ENCODE measurements around the gene RUNDC1. TPM values are rescaled to one million over a fixed set of nuclear protein-coding genes. Genes with fewer than 3 reads are reported as not detected.

RUNDC1 gene
- total RNA-seq, 1 experiment from 2014 or later, result 14.2 TPM

DNA sequence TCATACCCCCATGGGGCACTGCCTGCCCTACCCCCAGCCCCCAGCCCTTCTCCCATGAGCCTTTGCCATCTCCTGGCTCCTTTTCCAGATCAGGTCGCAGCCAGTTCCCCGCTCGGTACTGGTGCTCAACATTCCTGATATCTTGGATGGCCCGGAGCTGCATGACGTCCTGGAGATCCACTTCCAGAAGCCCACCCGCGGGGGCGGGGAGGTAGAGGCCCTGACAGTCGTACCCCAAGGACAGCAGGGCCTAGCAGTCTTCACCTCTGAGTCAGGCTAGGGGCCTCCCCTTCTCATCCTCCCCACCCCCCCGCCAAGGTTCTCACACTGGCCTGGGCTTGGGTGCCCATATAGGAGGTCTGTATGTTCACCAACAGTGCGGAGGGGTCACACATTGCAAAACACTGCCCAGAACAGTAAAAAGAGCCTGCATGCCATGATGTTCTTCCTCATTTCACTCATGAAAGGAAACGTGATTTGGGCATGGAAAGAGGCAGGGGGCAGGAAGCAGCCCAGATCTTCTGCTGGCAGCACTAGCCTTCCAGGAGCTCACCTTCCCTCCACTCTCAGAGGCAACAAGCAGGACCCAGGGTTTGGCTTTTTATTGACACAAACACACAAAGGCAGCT is 33.8 kb downstream of the RUNDC1 start (continued):
- TF ChIP-seq, protein P1, sequence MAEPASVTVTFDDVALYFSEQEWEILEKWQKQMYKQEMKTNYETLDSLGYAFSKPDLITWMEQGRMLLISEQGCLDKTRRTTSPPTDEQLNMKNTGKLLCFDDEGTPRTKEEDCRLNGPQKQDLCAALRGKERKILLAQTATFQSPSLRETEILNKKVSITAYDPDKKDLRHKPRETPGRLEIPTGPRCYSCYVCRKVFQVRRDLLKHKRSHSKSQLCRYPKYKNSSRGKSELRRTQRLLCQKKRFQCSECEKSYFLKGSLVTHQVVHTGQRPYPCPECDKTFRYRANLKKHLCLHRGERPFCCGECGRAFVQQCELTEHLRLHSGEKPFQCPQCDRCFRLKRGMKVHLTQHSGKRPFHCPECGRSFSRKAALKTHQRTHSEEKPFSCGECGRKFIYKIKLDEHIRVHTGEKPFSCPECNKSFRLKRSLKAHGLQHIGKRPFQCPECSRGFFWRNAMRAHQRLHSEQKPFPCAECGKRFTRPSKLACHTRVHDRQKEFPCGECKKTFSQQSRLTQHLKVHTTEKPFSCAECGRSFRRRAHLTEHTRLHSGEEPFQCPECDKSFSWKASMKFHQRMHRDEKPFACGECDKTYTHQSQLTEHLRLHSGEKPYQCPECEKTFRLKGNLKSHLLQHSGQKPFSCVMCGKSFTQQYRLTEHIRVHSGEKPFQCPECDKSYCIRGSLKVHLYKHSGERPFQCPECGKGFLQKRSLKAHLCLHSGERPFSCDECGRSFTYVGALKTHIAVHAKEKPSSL (CRISPR knock-in tag; conservative IDR thresholded peaks at IDR 0.05), result no peak
- TF ChIP-seq NR3C1 (CRISPR knock-in tag; conservative IDR thresholded peaks at IDR 0.05; ENCODE audit: low read depth) (no peak), ATF6 (CRISPR knock-in tag; IDR thresholded peaks at IDR 0.05) (no peak), ZNF396 (CRISPR knock-in tag; IDR thresholded peaks at IDR 0.05; ENCODE audit: borderline replicate concordance) (no peak), SMAD3 (CRISPR knock-in tag; IDR thresholded peaks at IDR 0.05; ENCODE audit: borderline replicate concordance) (no peak), MAX (CRISPR knock-in tag; IDR thresholded peaks at IDR 0.05) (no peak), RELA (CRISPR knock-in tag; IDR thresholded peaks at IDR 0.05; ENCODE audit: borderline replicate concordance) (no peak), NFE2L1 (CRISPR knock-in tag; IDR thresholded peaks at IDR 0.05) (no peak)
- TF ChIP-seq, protein P2, sequence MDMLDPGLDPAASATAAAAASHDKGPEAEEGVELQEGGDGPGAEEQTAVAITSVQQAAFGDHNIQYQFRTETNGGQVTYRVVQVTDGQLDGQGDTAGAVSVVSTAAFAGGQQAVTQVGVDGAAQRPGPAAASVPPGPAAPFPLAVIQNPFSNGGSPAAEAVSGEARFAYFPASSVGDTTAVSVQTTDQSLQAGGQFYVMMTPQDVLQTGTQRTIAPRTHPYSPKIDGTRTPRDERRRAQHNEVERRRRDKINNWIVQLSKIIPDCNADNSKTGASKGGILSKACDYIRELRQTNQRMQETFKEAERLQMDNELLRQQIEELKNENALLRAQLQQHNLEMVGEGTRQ (CRISPR knock-in tag; IDR thresholded peaks at IDR 0.05), result no peak

- no peak overlapping the region for H3K4me3 Mint-ChIP-seq
- DNase-seq (ENCODE audit: low spot score) (no peak), ATAC-seq (no peak)
- H3K4me1 Mint-ChIP-seq, result peaks cover 36% of the 10 kb centered on the region
- no peaks in the 10 kb centered on the region for H3K27me3 Mint-ChIP-seq (ENCODE audit: low read depth)
- ChIA-PET CTCF (interaction anchor here (0.9 to 4.3 kb wide), 2 partner anchors 17 kb away, joined by 3 to 19 read pairs; partner anchors contain the start of gene RPL27), POLR2A (interaction anchor here (1.0 kb wide), 1 partner anchor 11 kb away, joined by 3 read pairs; no protein-coding TSS in a partner anchor)
- peak overlapping the region; percentile 62 for H3K27ac Mint-ChIP-seq
- H3K9me3 Mint-ChIP-seq, result no peaks in the 10 kb centered on the region
- H3K36me3 Mint-ChIP-seq, result peaks cover 25% of the 10 kb centered on the region
- TF ChIP-seq ARID4B (CRISPR knock-in tag; IDR thresholded peaks at IDR 0.05; ENCODE audit: borderline replicate concordance), result no peak
- no peak for TF ChIP-seq CDX4 (CRISPR knock-in tag; IDR thresholded peaks at IDR 0.05; ENCODE audit: borderline replicate concordance)
- TF ChIP-seq ZNF232 (CRISPR knock-in tag; IDR thresholded peaks at IDR 0.05), result no peak
- no peak for TF ChIP-seq ATF6 (CRISPR knock-in tag; IDR thresholded peaks at IDR 0.05)
- TF ChIP-seq E2F1 (CRISPR knock-in tag; IDR thresholded peaks at IDR 0.05), result no peak
- no peak for TF ChIP-seq USF1 (CRISPR knock-in tag; IDR thresholded peaks at IDR 0.05)
- TF ChIP-seq ZNF671 (CRISPR knock-in tag; IDR thresholded peaks at IDR 0.05), result no peak
- TF ChIP-seq, protein P3, sequence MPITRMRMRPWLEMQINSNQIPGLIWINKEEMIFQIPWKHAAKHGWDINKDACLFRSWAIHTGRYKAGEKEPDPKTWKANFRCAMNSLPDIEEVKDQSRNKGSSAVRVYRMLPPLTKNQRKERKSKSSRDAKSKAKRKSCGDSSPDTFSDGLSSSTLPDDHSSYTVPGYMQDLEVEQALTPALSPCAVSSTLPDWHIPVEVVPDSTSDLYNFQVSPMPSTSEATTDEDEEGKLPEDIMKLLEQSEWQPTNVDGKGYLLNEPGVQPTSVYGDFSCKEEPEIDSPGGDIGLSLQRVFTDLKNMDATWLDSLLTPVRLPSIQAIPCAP (CRISPR knock-in tag; IDR thresholded peaks at IDR 0.05), result no peak
- no peak for TF ChIP-seq GRHL2 (CRISPR knock-in tag; IDR thresholded peaks at IDR 0.05; ENCODE audit: insufficient replicate concordance, severe bottlenecking)
Observed at GRCh38 chr17:43014649-43015542, 34.5 kb downstream of the RUNDC1 start.
